Endometrial microvascular endothelial cells (primary cell): ENCODE measurements around the gene RBM38. TPM values are rescaled to one million over a fixed set of nuclear protein-coding genes. Genes with fewer than 3 reads are reported as not detected.
"Not testable (repeated sequence)": the region's sequence is repeated elsewhere in the genome, so short reads cannot be mapped to it uniquely, and the experiment has no call there.

Source experiments
- in situ Hi-C: cut with HindIII; loops from 2 replicates; pipeline ENCODE4 v1.10.0; 2017; ENCODE audit warnings: low sequenced_read_pairs, low pct_unique_long_range_greater_than_20kb; ENCODE audit errors: inconsistent ontology term
- total RNA-seq: library from RNA; depleted of rRNA; stranded (reverse); fragments of >200 nt; gene quantifications from one replicate; pipeline ENCODE4 v1.2.3, GENCODE V29; 2015; ENCODE audit errors: inconsistent ontology term

Gene RBM38
- total RNA-seq, 1 donor from 2014 or later: 23.1 TPM

DNA sequence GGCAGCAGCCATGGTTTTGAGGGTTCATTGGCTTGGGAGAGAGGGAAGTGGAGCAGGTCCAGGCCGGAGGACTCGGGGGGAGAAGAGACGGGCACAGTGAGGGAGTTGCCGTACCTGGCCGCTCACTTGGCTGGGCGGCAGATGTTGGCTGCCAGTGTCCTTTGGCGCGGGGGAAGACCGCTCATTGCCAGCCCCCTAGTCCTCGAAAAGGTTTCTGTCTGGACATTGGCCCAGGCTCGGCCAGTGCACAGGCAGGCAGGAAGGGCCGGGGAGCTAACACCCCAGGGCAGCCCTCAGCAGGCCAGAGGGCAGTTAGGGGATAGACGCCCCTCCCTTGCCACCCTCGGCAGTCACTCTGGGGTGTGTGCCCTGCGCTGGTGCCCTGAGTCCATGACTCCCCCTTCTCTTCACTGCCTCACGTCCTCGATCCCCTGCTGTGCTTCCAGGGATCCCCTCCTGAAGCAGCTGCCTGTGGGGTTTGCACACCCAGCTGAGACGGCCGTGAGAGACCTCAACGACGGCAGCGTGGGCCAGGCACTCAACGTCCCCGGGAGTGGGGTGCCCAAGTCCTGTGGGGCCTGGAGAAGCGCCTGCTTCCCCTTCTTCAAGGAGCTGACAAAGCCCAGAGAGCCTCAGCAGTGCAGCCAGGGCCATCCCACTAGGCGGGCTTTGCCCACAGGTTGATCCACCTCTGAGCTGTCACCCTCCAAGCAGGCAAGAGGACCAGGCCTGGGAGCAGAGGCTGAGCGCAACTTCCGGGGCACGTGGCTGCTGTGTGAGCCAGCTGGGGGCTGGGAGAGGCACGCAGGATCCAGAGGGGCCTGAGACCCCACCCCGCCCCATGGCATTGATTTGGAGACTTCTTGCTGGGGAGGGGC, 20.4 kb downstream of the RBM38 start:
- in situ Hi-C loops: no loop called here

- in situ Hi-C loops: no loop called here
These were observed 21.3 kb downstream of the RBM38 start for GRCh38 chr20:57412347-57413029.

DNA sequence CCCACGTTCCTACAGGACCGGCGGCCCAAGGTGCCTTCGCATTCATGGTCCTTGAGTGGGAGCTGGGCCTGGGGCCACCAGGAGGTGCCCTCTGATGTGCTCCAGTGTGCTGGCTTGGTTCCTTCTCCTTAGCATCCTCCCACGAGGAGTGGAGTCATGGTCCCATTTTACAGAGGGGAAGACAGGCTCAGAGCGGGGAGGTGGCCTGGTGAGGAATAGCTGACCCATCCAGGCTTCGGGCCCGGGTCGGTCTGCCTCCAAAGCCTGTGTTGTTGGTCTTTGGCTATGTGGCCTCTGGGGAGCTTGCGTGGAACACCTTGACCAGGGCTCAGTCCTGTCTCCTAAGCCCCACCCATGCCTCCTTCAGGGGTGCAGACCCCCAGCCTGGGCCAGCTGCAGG, 22.8 kb downstream of the RBM38 start:
- in situ Hi-C loops: no loop called here

DNA sequence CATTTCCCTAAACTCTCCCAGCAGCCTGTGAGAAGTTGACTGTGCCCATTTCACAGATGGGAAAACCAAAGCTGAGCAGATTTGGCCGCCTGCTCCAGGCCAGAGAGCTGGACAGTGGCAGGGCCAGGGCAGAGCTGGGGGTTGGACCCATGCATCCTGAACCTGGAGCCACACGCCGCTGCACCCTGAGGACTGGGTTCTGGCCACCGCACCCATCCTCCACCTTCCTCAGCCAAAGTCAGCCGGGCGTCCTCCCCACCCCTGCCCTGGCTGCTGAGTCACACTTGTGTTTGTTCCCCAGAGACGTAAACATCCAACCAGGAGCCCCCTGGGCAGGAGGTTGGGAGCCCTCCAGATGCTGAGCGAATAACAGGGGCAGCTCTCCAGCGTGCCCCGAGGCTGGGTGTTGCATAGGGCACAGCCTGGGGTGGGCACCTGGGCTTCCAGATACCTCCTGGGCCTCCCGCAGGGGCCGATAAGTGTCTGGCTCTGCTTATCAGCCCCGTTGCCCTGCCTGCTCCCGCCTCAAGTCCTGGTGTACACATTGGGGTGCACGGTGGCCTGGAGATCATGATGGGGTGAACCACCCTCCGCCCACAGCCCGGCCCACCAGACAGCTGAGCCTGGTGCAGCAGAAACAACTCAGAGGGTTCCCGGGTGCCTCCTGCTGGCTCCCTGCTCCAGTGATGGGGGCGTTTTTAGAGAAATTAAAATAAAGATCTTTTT, 23.8 kb downstream of the RBM38 start:
- in situ Hi-C loops: no loop called here

- in situ Hi-C loops: no loop called here
These were observed 24.6 kb downstream of the RBM38 start for GRCh38 chr20:57415771-57416170.

- in situ Hi-C loops: no loop called here
These were observed 25.3 kb downstream of the RBM38 start for GRCh38 chr20:57416296-57417022.

- in situ Hi-C loops: no loop called here
These were observed 26.0 kb downstream of the RBM38 start for GRCh38 chr20:57417051-57417689.

DNA sequence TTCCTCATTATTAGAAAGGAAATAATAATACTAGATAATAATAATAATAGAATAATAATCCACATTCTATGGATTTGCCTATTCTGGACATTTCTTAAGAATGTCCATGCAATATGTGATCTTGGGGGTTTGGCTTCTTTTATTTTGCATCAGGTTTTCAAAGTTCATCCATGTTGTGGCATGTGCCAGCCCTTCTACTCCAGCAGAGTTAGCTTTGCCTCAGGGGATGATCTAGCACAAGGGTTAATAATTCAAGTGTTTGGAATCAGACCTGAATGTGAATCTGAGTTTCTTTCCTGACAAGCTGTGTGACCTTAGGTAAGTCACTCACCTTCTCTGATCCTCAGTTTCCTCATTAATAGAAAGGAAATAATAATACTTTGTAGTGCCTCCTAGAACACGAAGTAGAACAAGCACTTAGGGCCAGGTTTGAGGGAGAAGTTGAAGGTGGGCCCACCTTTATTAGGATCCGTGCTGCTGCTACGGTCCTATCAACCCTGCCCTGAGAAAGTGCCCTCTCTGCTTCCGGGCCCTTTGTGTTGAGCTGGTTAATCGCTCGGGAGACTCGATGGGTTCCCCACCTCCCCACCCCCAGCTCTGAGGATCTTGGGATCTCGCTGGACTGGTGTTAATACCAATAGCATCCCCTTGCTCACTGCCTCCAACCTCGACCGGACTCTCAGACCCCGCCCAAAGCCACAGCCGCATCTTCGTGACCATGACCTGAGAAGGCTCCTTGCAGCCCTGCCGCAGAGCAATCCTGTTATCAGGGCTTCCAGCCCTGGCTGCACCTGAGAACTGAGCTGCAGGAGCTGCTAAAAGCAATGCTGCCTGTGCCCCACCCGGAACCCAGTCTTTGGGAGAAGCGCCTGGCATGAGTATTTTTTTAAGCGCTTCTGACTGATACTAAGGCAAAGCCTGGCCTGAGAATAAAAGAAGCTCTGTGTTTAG, 26.9 kb downstream of the RBM38 start:
- in situ Hi-C loops: no loop called here

GRCh38 chr20:57419479-57419878, 28.3 kb downstream of the RBM38 start:
- in situ Hi-C loops: not testable (repeated sequence)

- in situ Hi-C loops: no loop called here
These were observed 29.5 kb downstream of the RBM38 start for GRCh38 chr20:57420571-57421252.

GRCh38 chr20:57421253-57422220, 30.3 kb downstream of the RBM38 start:
- in situ Hi-C loops: no loop called here

- in situ Hi-C loops: no loop called here
These were observed 31.1 kb downstream of the RBM38 start for GRCh38 chr20:57422254-57422653.

DNA sequence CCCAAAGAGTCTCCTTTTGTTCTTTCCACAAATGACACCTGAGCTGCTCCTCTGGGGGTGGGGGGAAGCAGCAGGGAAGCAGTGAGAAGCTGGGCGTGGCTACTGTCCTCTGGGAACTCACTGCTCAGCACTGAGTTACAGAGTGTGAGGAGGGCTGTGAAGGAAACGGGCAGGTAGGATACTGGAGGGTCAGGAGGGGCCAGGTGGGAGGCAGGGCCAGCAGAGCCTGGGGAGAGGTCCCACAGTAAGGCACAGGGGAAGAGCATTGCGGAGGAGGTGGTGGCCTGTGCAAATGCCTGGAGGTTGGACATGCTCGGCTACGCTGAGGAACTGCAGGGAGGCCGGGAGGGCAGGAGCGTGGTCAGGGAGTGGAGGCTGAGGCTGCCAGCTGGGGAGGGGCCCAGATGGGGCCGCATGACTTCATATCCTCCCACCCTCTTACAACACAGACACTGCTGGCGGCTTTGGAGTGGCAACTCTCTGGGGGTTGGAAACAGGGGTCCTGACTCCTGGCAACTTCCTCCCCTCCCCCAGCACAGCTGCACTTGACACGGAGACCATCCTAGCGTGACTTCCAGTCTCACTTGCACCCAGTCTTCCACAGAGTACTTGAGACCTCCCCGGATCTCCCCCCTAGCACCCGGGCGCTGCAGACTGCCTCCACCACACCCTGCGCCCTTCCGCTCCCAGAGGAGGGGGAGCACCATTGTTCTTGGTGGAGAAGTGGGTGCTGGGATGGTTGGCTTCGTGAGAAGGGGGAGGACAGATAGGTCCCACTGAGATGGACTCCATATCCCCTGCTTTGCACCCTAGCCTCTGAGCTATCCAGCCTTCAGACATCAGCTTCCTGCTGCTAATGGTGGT, 34.2 kb downstream of the RBM38 start:
- in situ Hi-C loops: no loop called here

DNA sequence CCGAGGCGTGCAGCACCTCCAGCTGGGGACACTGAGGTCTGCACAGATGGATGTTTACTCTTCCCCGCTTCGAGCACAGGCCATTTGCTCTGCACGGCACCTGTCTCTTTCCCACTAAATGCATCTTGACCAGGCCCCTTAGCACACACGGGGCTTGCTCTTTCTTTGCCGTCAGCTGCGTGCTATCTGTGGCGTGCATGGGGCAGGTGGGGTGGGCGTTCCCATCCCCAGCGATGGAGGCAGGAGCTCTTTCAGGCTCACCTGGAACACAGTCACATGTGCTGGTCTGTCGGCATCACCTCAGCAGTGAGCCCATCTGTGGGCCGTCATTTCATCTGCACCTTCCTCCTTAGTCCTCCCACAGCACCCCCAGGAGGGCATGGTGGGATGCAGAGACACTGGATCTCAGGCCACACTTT, 35.1 kb downstream of the RBM38 start:
- in situ Hi-C loops: no loop called here

DNA sequence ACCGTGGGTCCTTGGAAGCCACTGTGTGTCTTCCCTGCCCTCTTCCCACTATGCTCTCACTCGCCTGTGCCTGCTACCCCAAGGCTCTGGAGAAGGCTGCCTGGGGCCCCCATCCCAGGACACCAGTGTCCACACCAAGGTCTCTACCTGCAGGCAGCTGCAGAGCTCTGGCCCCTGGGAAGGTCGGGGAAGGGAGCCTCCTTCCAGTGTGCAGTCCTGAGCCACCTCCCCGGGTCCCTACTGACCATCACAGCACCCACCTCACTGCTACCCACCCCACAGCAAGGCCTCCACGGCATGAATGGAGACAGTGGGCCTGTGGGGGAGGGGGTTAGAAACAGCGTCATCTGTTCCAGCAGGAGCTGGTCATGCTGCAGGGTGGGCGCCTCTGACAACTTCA, 35.6 kb downstream of the RBM38 start:
- in situ Hi-C loops: no loop called here
